Liver (tissue), 9 donors: Measurements from ENCODE around the gene ADK. TPM values are rescaled to one million over a fixed set of nuclear protein-coding genes. Genes with fewer than 3 reads are reported as not detected.

Experiments used
- DNase-seq: peaks from one replicate; pipeline ENCODE4 v3.0.0-alpha.2; 2017; ENCODE audit warnings: low spot score
- H3K27ac ChIP-seq, 2 donors: one replicate each; pipeline ENCODE4 v1.7.0; 2013; ENCODE audit warnings: inconsistent platforms in 2 of 2, low read length in 2 of 2, control low read depth in 1 of 2, low read depth in 1 of 2, mild to moderate bottlenecking in 1 of 2
- H3K27me3 ChIP-seq, 4 donors: one replicate each; pipeline versions ENCODE4 v1.6.1 to v1.7.0; 2013; ENCODE audit warnings: low read length in 3 of 4, inconsistent platforms in 1 of 4, mild to moderate bottlenecking in 1 of 4, moderate library complexity in 1 of 4; ENCODE audit not compliant: control insufficient read depth in 4 of 4, insufficient read depth in 4 of 4
- H3K36me3 ChIP-seq, 4 donors: one replicate each; pipeline versions ENCODE4 v1.6.1 to v1.7.0; 2013; ENCODE audit warnings: low read length in 3 of 4, mild to moderate bottlenecking in 3 of 4, low read depth in 1 of 4, moderate library complexity in 1 of 4; ENCODE audit not compliant: control insufficient read depth in 4 of 4, insufficient read depth in 3 of 4
- H3K4me1 ChIP-seq, 4 donors: one replicate each; pipeline versions ENCODE4 v1.6.1 to v1.7.0; 2013; ENCODE audit warnings: low read length in 3 of 4, mild to moderate bottlenecking in 3 of 4, moderate library complexity in 1 of 4; ENCODE audit not compliant: control insufficient read depth in 4 of 4, insufficient read depth in 4 of 4
- H3K4me3 ChIP-seq, 3 donors: one replicate each; pipeline versions ENCODE4 v1.6.1 to v1.7.0; 2013; ENCODE audit warnings: low read length in 3 of 3, control low read depth in 1 of 3, low read depth in 1 of 3, mild to moderate bottlenecking in 1 of 3
- H3K9ac ChIP-seq, 2 donors: one replicate each; pipeline ENCODE4 v1.7.0; 2013; ENCODE audit warnings: low read length in 2 of 2, mild to moderate bottlenecking in 2 of 2, moderate library complexity in 2 of 2, control low read depth in 1 of 2, low read depth in 1 of 2
- H3K9me3 ChIP-seq, 4 donors: one replicate each; pipeline versions ENCODE4 v1.6.1 to v1.7.0; 2013; ENCODE audit warnings: low read length in 3 of 4; ENCODE audit not compliant: control insufficient read depth in 4 of 4
- ATF3 ChIP-seq: IDR thresholded peaks from 2 replicates; pipeline ENCODE4 v1.6.1; 2016; ENCODE audit warnings: antibody characterized with exemption
- CTCF ChIP-seq: fragments of 150-350 bp; IDR thresholded peaks from 2 replicates; pipeline ENCODE4 v1.5.1; 2017; ENCODE audit warnings: improper control_type of control experiment, low read depth, low read length; ENCODE audit not compliant: missing input control
- EGR1 ChIP-seq, 2 donors: IDR thresholded peaks; 2 replicates each; pipeline ENCODE4 v1.6.1; 2016 to 2018; ENCODE audit warnings: antibody characterized with exemption in 2 of 2, low read depth in 2 of 2
- FOXA1 ChIP-seq: IDR thresholded peaks from 2 replicates; pipeline ENCODE4 v1.6.1; 2016; ENCODE audit warnings: antibody characterized with exemption
- FOXA2 ChIP-seq: IDR thresholded peaks from 2 replicates; pipeline ENCODE4 v1.6.1; 2016; ENCODE audit warnings: antibody characterized with exemption
- GABPA ChIP-seq, 2 donors: IDR thresholded peaks in 1 of 2; conservative IDR thresholded peaks in 1 of 2; 2 replicates each; pipeline ENCODE4 v1.6.1; 2016; ENCODE audit warnings: antibody characterized with exemption in 2 of 2, mild to moderate bottlenecking in 1 of 2, moderate library complexity in 1 of 2
- HNF4A ChIP-seq, 2 donors: conservative IDR thresholded peaks; 2 replicates each; pipeline ENCODE4 v1.6.1; 2016; ENCODE audit warnings: antibody characterized with exemption in 2 of 2, mild to moderate bottlenecking in 2 of 2
- HNF4G ChIP-seq: IDR thresholded peaks from 2 replicates; pipeline ENCODE4 v1.6.1; 2016; ENCODE audit warnings: antibody characterized with exemption
- JUND ChIP-seq, 2 donors: IDR thresholded peaks; 2 replicates each; pipeline ENCODE4 v1.6.1; 2016; ENCODE audit warnings: antibody characterized with exemption in 2 of 2
- MAX ChIP-seq: IDR thresholded peaks from 2 replicates; pipeline ENCODE4 v1.6.1; 2016; ENCODE audit warnings: antibody characterized with exemption
- NR2F2 ChIP-seq: IDR thresholded peaks from 2 replicates; pipeline ENCODE4 v1.6.1; 2016; ENCODE audit warnings: antibody characterized with exemption
- RAD21 ChIP-seq, 2 donors: IDR thresholded peaks; 2 replicates each; pipeline ENCODE4 v1.6.1; 2016; ENCODE audit warnings: antibody characterized with exemption in 2 of 2, mild to moderate bottlenecking in 2 of 2
- REST ChIP-seq: IDR thresholded peaks from 2 replicates; pipeline ENCODE4 v1.6.1; 2016; ENCODE audit warnings: antibody characterized with exemption, mild to moderate bottlenecking
- RXRA ChIP-seq, 2 donors: IDR thresholded peaks; 2 replicates each; pipeline ENCODE4 v1.6.1; 2017 to 2018; ENCODE audit warnings: antibody characterized with exemption in 2 of 2, mild to moderate bottlenecking in 1 of 2
- SP1 ChIP-seq: IDR thresholded peaks from 2 replicates; pipeline ENCODE4 v1.6.1; 2018; ENCODE audit warnings: antibody characterized with exemption, mild to moderate bottlenecking
- TAF1 ChIP-seq: conservative IDR thresholded peaks from 2 replicates; pipeline ENCODE4 v1.6.1; 2016; ENCODE audit warnings: antibody characterized with exemption, mild to moderate bottlenecking
- YY1 ChIP-seq: IDR thresholded peaks from 2 replicates; pipeline ENCODE4 v1.6.1; 2016; ENCODE audit warnings: antibody characterized with exemption, mild to moderate bottlenecking
- ZBTB33 ChIP-seq: IDR thresholded peaks from 2 replicates; pipeline ENCODE4 v1.6.1; 2016; ENCODE audit warnings: antibody characterized with exemption
- WGBS: extraction: QIAGEN DNeasy Blood & Tissue Kit; methylation state at CpG from one replicate; pipeline ENCODE4 v1.1.7; 2013; 5-methylcytosine and 5-hydroxymethylcytosine counted together
- polyA plus RNA-seq, 2 donors: library from polyadenylated mRNA; stranded (reverse) in 1 of 2; unstranded in 1 of 2; fragments of 200-250 nt in 1 of 2; fragments of >200 nt in 1 of 2; fragmentation: Nextera tagmentation in 1 of 2; extraction: Ambion mirVana in 1 of 2; gene quantifications; one replicate each; pipeline versions ENCODE4 v1.2.1 to v1.2.3, GENCODE V29; 2013 to 2015
- total RNA-seq, 2 donors: library from RNA; depleted of rRNA; stranded (reverse); fragments of >200 nt; gene quantifications; one replicate each; pipeline ENCODE4 v1.2.3, GENCODE V29; 2014
- donor health status: healthy.
- donor health status: healthy.
- donor health status: healthy.
- donor health status: healthy.
- donor health status: healthy.

Gene ADK
- total and polyA plus RNA-seq, 4 donors, result 18.0 to 110 (median 65.5) TPM

- H3K27me3 ChIP-seq, result no peaks in the 10 kb centered on the region
- no peaks in the 10 kb centered on the region for H3K9me3 ChIP-seq
- H3K27ac ChIP-seq, result peak overlapping the region; percentile 69 to 70
- WGBS, result 5% methylated on average over 1 of the region's 1 CpG
- no peaks in the 10 kb centered on the region for H3K36me3 ChIP-seq
- TF ChIP-seq RXRA (IDR thresholded peaks at IDR 0.05) (no peak), TAF1 (no peak), CTCF (no peak), SP1 (no peak), GABPA (IDR thresholded peaks at IDR 0.05 in 1 of 2, conservative IDR thresholded peaks at IDR 0.05 in 1 of 2) (no peak), NR2F2 (no peak), FOXA2 (no peak), FOXA1 (no peak), HNF4G (no peak), MAX (no peak), REST (no peak), ZBTB33 (no peak), ATF3 (no peak), HNF4A (conservative IDR thresholded peaks at IDR 0.05) (no peak), JUND (IDR thresholded peaks at IDR 0.05) (no peak), EGR1 (IDR thresholded peaks at IDR 0.05; ENCODE audit: low read depth in 2 of 2) (no peak), YY1 (no peak), RAD21 (IDR thresholded peaks at IDR 0.05) (no peak)
- peaks cover 2 to 36% (median 28%) of the 10 kb centered on the region in 4 donors for H3K4me1 ChIP-seq
- H3K9ac ChIP-seq, result peak overlapping the region in 1 of 2 donors; percentile 59
- peak overlapping the region in 1 of 3 donors; percentile 2 for H3K4me3 ChIP-seq
- DNase-seq, result no peak
Measured at GRCh38 chr10:74586088-74586585, 435.1 kb downstream of the ADK start.
